Left hindlimb (tissue), 1 donor: ENCODE results near the gene HAVCR2.
"Not testable (repeated sequence)": the region's sequence is repeated elsewhere in the genome, so short reads cannot be mapped to it uniquely, and the experiment has no call there.

Source experiments
- DNase-seq: peaks from one replicate; pipeline ENCODE4 v3.0.0-alpha.2; 2018

Gene HAVCR2

GRCh38 chr5:157086751-157087359 is 22.0 kb downstream of the HAVCR2 start:
- no peak for DNase-seq

GRCh38 chr5:157085930-157086329 is 22.9 kb downstream of the HAVCR2 start:
- no peak for DNase-seq

GRCh38 chr5:157080286-157080685 is 28.6 kb downstream of the HAVCR2 start:
- no peak for DNase-seq

- no peak for DNase-seq
Observed at GRCh38 chr5:157076558-157076957, 32.3 kb downstream of the HAVCR2 start.

- no peak for DNase-seq
Observed at GRCh38 chr5:157072508-157072907, 36.3 kb downstream of the HAVCR2 start.

- DNase-seq, result no peak
Observed at GRCh38 chr5:157069949-157070348, 38.9 kb downstream of the HAVCR2 start.

- no peak for DNase-seq
Observed at GRCh38 chr5:157068785-157069184, 40.1 kb downstream of the HAVCR2 start.

GRCh38 chr5:157068339-157068738 is 40.5 kb downstream of the HAVCR2 start:
- no peak for DNase-seq

- no peak for DNase-seq
Observed at GRCh38 chr5:157067005-157067404, 41.8 kb downstream of the HAVCR2 start.

- DNase-seq, result no peak
Observed at GRCh38 chr5:157066080-157066479, 42.8 kb downstream of the HAVCR2 start.

- DNase-seq, result no peak
Observed at GRCh38 chr5:157063776-157064430, 44.9 kb downstream of the HAVCR2 start.

- no peak for DNase-seq
Observed at GRCh38 chr5:157059891-157060290, 49.0 kb downstream of the HAVCR2 start.

- DNase-seq, result no peak
Observed at GRCh38 chr5:157059093-157059539, 49.7 kb downstream of the HAVCR2 start, which contains the start of gene HAVCR1. HAVCR1 (minus strand) TSS chr5:157059116; CDS start chr5:157057943, 1,173 bp downstream.

- DNase-seq, result no peak
Observed at GRCh38 chr5:157057459-157058370, 51.1 kb downstream of the HAVCR2 start.

- DNase-seq, result not testable (repeated sequence)
Observed at GRCh38 chr5:157056848-157057247, 52.0 kb downstream of the HAVCR2 start.

- no peak for DNase-seq
Observed at GRCh38 chr5:157051604-157052245, 57.1 kb downstream of the HAVCR2 start.

GRCh38 chr5:157050050-157050449 is 58.8 kb downstream of the HAVCR2 start:
- no peak for DNase-seq

GRCh38 chr5:157049605-157050004 is 59.2 kb downstream of the HAVCR2 start:
- DNase-seq, result no peak

- DNase-seq, result no peak
Observed at GRCh38 chr5:157047898-157048297, 60.9 kb downstream of the HAVCR2 start.

GRCh38 chr5:157047016-157047415 is 61.8 kb downstream of the HAVCR2 start:
- not testable (repeated sequence) for DNase-seq

GRCh38 chr5:157046041-157046440 is 62.8 kb downstream of the HAVCR2 start:
- DNase-seq, result no peak

- DNase-seq, result no peak
Observed at GRCh38 chr5:157045601-157046000, 63.2 kb downstream of the HAVCR2 start.
